ENCODE measurements around the gene ORAI3.

GRCh38 chr16:30925995-30926811, 22.7 kb upstream of the ORAI3 start:
- TF ChIP-seq CTCF (IDR thresholded peaks at IDR 0.05) = no peak
- TF ChIP-seq POLR2A (IDR thresholded peaks at IDR 0.05) = no peak
